Testis (tissue), 3 donors: ENCODE results near the gene TXNDC8. TPM values are rescaled to one million over a fixed set of nuclear protein-coding genes. Genes with fewer than 3 reads are reported as not detected.

Source experiments
- DNase-seq: peaks from one replicate; pipeline ENCODE4 v3.0.0-alpha.2; 2019
- H3K27ac ChIP-seq, 2 donors: fragments of 200-600 bp; sonication (generic); one replicate each; pipeline ENCODE4 v1.5.1; 2019
- H3K27me3 ChIP-seq: fragments of 200-600 bp; sonication (generic); one replicate; pipeline ENCODE4 v1.5.1; 2019
- H3K36me3 ChIP-seq: fragments of 200-600 bp; sonication (generic); one replicate; pipeline ENCODE4 v1.5.1; 2017; ENCODE audit warnings: low read depth; ENCODE audit errors: missing control alignments
- H3K4me1 ChIP-seq: fragments of 200-600 bp; sonication (generic); one replicate; pipeline ENCODE4 v1.5.1; 2019
- H3K4me3 ChIP-seq, 2 donors: fragments of 200-600 bp; sonication (generic); one replicate each; pipeline ENCODE4 v1.5.1; 2017 to 2019
- H3K9me3 ChIP-seq: fragments of 200-600 bp; sonication (generic); one replicate; pipeline ENCODE4 v1.5.1; 2017
- CTCF ChIP-seq, 3 experiments: fragments of 450-650 bp in 2 of 3; fragments of 200-600 bp in 1 of 3; sonication (generic) in 1 of 3; IDR thresholded peaks; one replicate each; pipeline ENCODE4 v1.5.1; 2016 to 2019; ENCODE audit warnings: antibody characterized with exemption in 3 of 3, mild to moderate bottlenecking in 2 of 3, moderate library complexity in 1 of 3
- POLR2A ChIP-seq: fragments of 450-650 bp; IDR thresholded peaks from one replicate; pipeline ENCODE4 v1.6.1; 2017; ENCODE audit warnings: antibody characterized with exemption, mild to moderate bottlenecking, moderate library complexity
- WGBS, 2 donors: methylation state at CpG; one replicate each; pipeline ENCODE4 v1.1.5; 2018; 5-methylcytosine and 5-hydroxymethylcytosine counted together
- intact Hi-C: fragments of 100-400 bp; cut with DNase I; formaldehyde crosslinking; loops from one replicate; pipeline ENCODE4 v1.15.1; 2023; ENCODE audit warnings: low total_unique reads
- polyA plus RNA-seq: library from polyadenylated mRNA; stranded (reverse); fragments of 350-450 nt; fragmentation: Illumina TruSeq; extraction: RNeasy Lipid Tissue Mini Kit (QIAGEN cat#74804); gene quantifications from one replicate; pipeline ENCODE4 v1.2.3, GENCODE V29; 2014; ENCODE audit warnings: low read depth, low replicate concordance; ENCODE audit not compliant: insufficient read depth
- small RNA-seq, 2 donors: library from RNA; depleted of rRNA; stranded (forward); fragments of <200 nt; gene quantifications; one replicate each; pipeline ENCODE3, GENCODE V24; 2016
- total RNA-seq, 2 donors: library from RNA; depleted of rRNA; stranded (reverse); fragments of >200 nt; gene quantifications; one replicate each; pipeline ENCODE4 v1.2.3, GENCODE V29; 2016

The TXNDC8 gene
- total and polyA plus RNA-seq, 3 donors from 2014 or later: 3.5 to 17.9 (median 16.7) TPM

DNA sequence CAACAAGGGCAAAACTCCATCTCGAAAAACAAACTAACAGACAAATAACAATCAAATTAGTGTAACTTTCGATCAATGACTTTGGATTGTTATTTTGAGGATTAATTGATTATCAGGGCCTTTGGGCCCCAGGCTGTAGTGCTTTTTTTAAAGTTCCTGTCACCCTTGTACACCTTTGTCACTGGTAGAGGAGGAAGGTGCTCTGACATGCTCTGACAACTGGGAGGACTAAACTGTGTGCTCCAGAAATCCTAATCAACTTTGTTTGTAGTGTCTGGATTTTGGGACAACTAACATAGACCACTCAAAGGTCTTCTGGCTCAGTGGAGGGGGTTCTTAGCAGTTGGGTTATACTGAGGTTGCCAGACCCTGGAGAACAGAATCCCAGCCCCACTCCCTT is 83.2 kb downstream of the TXNDC8 start:
- H3K27ac ChIP-seq: no peak overlapping the region
- H3K9me3 ChIP-seq: no peaks in the 10 kb centered on the region
- DNase-seq: no peak
- intact Hi-C loops: no loop called here
- H3K36me3 ChIP-seq: no peaks in the 10 kb centered on the region
- H3K4me1 ChIP-seq: peaks cover 20% of the 10 kb centered on the region
- no peaks in the 10 kb centered on the region for H3K27me3 ChIP-seq
- WGBS, 2 donors: 57 to 61% methylated on average over 2 of the region's 2 CpGs
- TF ChIP-seq CTCF (IDR thresholded peaks at IDR 0.05): no peak
- TF ChIP-seq POLR2A: no peak
- peak overlapping the region in 1 of 2 donors; percentile 97 for H3K4me3 ChIP-seq

Small RNAs within 50 kb of the gene (small RNA-seq; reads per million reads assigned to genes)
- gene RNU6-1039P: 0 reads per million in 2 donors

Other genes starting within 250 kb of the TXNDC8 start
- gene C9orf152, start 129.7 kb downstream of the TXNDC8 start, total RNA-seq: not detected
- gene C9orf152, start 129.7 kb downstream of the TXNDC8 start, polyA plus RNA-seq: not detected
- 10 to 100 TPM; 30.2 to 31.7 TPM for gene TXN, start 81.4 kb downstream of the TXNDC8 start, total RNA-seq
- 57.0 TPM for gene TXN, start 81.4 kb downstream of the TXNDC8 start, polyA plus RNA-seq
- 1 to 10 TPM; 4.6 to 6.9 TPM for gene SVEP1, start 241.9 kb upstream of the TXNDC8 start, total RNA-seq
- gene SVEP1, start 241.9 kb upstream of the TXNDC8 start, polyA plus RNA-seq: 7.9 TPM